Memory B cell (primary cell): Measurements from ENCODE around the gene MYO1H.
"Not testable (repeated sequence)": the region's sequence is repeated elsewhere in the genome, so short reads cannot be mapped to it uniquely, and the experiment has no call there.

Experiments used
- ATAC-seq: fragments of 150-1000 bp; cut with Tn5 transposase; 2 replicates; pipeline ENCODE4 v1.10.0; 2021; ENCODE audit warnings: low read depth, mild to moderate bottlenecking, moderate library complexity
- DNase-seq, 2 donors: peaks; one replicate each; pipeline ENCODE4 v3.0.0; 2022; ENCODE audit warnings: low spot score in 2 of 2
- H3K27ac Mint-ChIP-seq: one replicate; pipeline ENCODE4 v1.8.0; 2022; ENCODE audit warnings: mild to moderate bottlenecking, moderate library complexity, mixed read lengths
- H3K27me3 Mint-ChIP-seq: one replicate; pipeline ENCODE4 v1.8.0; 2022; ENCODE audit warnings: mixed read lengths
- H3K36me3 Mint-ChIP-seq: one replicate; pipeline ENCODE4 v1.8.0; 2022; ENCODE audit warnings: mild to moderate bottlenecking, mixed read lengths
- H3K4me1 Mint-ChIP-seq: one replicate; pipeline ENCODE4 v1.8.0; 2022; ENCODE audit warnings: mixed read lengths
- H3K4me3 Mint-ChIP-seq: one replicate; pipeline ENCODE4 v1.8.0; 2022; ENCODE audit warnings: mild to moderate bottlenecking, moderate library complexity, mixed read lengths
- H3K9me3 Mint-ChIP-seq: one replicate; pipeline ENCODE4 v1.8.0; 2022; ENCODE audit warnings: mixed read lengths

The MYO1H gene

GRCh38 chr12:109369831-109370230, 22.1 kb downstream of the MYO1H start:
- H3K27me3 Mint-ChIP-seq: peaks cover 9% of the 10 kb centered on the region
- peaks cover 4% of the 10 kb centered on the region for H3K9me3 Mint-ChIP-seq
- DNase-seq: no peak

GRCh38 chr12:109377139-109377685, 29.5 kb downstream of the MYO1H start:
- Mint-ChIP-seq H3K9me3 (no peaks in the 10 kb centered on the region), H3K27ac (no peak overlapping the region), H3K27me3 (peaks cover 19% of the 10 kb centered on the region)

More at GRCh38 chr12:109369831-109370230, 22.1 kb downstream of the MYO1H start:
- ATAC-seq: no peak
- no peaks in the 10 kb centered on the region for H3K36me3 Mint-ChIP-seq
- no peaks in the 10 kb centered on the region for H3K4me1 Mint-ChIP-seq
- no peak overlapping the region for H3K27ac Mint-ChIP-seq
- H3K4me3 Mint-ChIP-seq: no peak overlapping the region

GRCh38 chr12:109378569-109378968, 30.9 kb downstream of the MYO1H start:
- Mint-ChIP-seq H3K4me1 (no peaks in the 10 kb centered on the region), H3K4me3 (no peak overlapping the region), H3K27ac (no peak overlapping the region), H3K9me3 (peaks cover 4% of the 10 kb centered on the region), H3K27me3 (peaks cover 21% of the 10 kb centered on the region), H3K36me3 (no peaks in the 10 kb centered on the region)
- DNase-seq: no peak
- no peak for ATAC-seq

More at GRCh38 chr12:109377139-109377685, 29.5 kb downstream of the MYO1H start:
- DNase-seq: no peak
- no peak for ATAC-seq
- Mint-ChIP-seq H3K36me3 (no peaks in the 10 kb centered on the region), H3K4me1 (no peaks in the 10 kb centered on the region), H3K4me3 (no peak overlapping the region)

DNA sequence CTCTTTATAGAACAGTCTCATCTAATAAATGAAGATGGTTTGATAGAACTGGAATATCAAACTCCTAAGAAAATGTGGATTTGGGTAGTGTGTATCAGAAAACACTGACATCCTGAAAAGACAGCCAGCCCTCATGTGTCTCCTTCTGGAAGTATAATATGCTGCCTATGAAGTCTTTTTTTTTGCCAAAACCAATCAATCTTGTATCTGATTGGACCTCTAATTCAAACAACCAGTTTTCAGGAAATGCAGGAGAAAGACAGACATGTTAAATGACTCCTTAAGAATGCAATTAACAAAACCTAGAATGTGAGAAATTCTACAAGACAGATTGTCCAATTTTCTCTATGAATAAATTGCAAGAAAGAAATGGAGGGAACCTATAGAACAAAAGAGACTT, 34.3 kb downstream of the MYO1H start:
- H3K27me3 Mint-ChIP-seq: peaks cover 19% of the 10 kb centered on the region
- H3K4me1 Mint-ChIP-seq: no peaks in the 10 kb centered on the region
- H3K9me3 Mint-ChIP-seq: peaks cover 4% of the 10 kb centered on the region
- H3K36me3 Mint-ChIP-seq: no peaks in the 10 kb centered on the region
- no peak overlapping the region for H3K4me3 Mint-ChIP-seq
- DNase-seq (no peak), ATAC-seq (no peak)
- H3K27ac Mint-ChIP-seq: no peak overlapping the region

DNA sequence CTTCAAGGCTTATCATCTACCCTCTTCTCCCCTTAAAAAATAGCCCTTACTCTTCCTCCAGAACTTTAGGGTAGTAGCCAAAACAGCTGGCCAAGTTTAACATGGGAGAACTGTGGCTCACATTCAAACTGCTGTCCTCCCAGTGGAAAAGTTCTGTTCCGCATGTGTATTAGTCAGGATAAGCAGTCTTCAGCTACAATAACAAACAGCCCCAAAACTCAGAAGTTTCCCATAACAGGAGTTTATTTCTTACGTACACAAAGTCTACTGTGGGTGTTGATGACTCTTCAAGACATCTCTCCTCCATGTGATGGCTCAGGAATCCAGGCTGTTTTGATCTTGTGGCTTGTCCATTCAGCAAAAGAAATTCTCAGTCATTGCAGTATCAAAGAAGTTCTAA, 35.5 kb downstream of the MYO1H start:
- Mint-ChIP-seq H3K9me3 (peaks cover 4% of the 10 kb centered on the region), H3K27ac (no peak overlapping the region), H3K4me3 (no peak overlapping the region), H3K4me1 (no peaks in the 10 kb centered on the region), H3K27me3 (peaks cover 19% of the 10 kb centered on the region), H3K36me3 (no peaks in the 10 kb centered on the region)
- DNase-seq: no peak
- ATAC-seq: no peak

- no peak for ATAC-seq
- no peaks in the 10 kb centered on the region for H3K4me1 Mint-ChIP-seq
- H3K9me3 Mint-ChIP-seq: peaks cover 4% of the 10 kb centered on the region
- DNase-seq: no peak
- H3K27me3 Mint-ChIP-seq: peaks cover 13% of the 10 kb centered on the region
- no peak overlapping the region for H3K4me3 Mint-ChIP-seq
- H3K27ac Mint-ChIP-seq: no peak overlapping the region
- no peaks in the 10 kb centered on the region for H3K36me3 Mint-ChIP-seq
Measured at GRCh38 chr12:109385339-109386058, 37.8 kb downstream of the MYO1H start.

DNA sequence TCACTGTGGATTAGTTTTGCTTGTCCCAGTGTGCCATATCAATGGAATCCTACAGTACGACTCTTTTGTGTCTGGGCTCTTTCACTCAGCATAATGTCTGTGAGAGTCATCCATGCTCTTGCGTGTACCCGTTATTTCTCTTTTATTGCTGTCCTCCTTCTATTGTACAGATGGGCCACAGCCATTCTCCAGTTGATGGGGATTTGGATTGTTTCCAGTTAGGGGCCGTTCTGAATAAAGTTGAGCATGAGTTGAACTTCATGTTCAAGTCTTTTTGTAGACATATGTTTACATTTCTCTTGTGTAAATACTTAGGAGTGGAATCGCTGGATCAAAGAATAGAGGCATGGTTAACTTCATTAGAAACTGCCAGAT, 38.3 kb downstream of the MYO1H start:
- ATAC-seq (no peak), DNase-seq (no peak)
- peaks cover 12% of the 10 kb centered on the region for H3K27me3 Mint-ChIP-seq
- H3K4me1 Mint-ChIP-seq: no peaks in the 10 kb centered on the region
- no peaks in the 10 kb centered on the region for H3K36me3 Mint-ChIP-seq
- no peak overlapping the region for H3K27ac Mint-ChIP-seq
- peaks cover 4% of the 10 kb centered on the region for H3K9me3 Mint-ChIP-seq
- no peak overlapping the region for H3K4me3 Mint-ChIP-seq

DNA sequence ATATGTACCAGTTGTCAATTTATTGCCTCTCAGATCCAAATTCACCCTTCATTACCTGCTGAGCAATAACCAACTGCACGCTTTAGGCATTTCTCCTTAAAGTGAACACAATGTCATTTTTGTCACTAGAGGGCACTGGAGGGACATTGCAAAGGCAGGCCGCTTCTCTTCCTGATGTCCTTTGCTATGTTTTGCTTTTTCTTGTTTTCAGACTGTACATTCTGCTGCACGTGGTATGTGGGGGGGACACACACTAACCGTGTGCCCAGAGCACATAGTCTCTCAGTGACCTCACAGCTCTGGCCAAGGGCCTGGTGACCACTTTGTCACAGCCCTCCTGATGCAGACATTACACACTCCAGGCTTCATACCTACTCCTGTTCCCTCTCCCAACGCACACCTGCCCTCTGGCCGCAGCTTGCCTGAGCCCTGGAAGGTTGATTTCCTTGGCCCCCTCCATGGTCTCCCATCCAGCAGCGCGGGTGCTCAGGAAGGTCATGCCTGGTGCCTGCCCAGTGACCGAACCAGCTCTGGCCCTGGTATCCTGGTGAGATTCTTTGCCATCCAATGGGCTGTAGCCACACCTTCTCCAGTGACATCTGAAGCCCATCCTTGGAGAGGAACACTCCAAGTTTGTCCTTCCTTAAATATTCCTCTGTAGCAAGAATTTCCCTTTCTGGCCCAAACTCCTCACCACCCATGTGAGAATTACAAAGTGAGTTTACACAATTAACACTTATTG, 39.9 kb downstream of the MYO1H start:
- H3K9me3 Mint-ChIP-seq: peaks cover 4% of the 10 kb centered on the region
- no peaks in the 10 kb centered on the region for H3K36me3 Mint-ChIP-seq
- ATAC-seq (no peak), DNase-seq (no peak)
- peaks cover 15% of the 10 kb centered on the region for H3K27me3 Mint-ChIP-seq
- H3K27ac Mint-ChIP-seq: no peak overlapping the region
- H3K4me3 Mint-ChIP-seq: no peak overlapping the region
- H3K4me1 Mint-ChIP-seq: no peaks in the 10 kb centered on the region

DNA sequence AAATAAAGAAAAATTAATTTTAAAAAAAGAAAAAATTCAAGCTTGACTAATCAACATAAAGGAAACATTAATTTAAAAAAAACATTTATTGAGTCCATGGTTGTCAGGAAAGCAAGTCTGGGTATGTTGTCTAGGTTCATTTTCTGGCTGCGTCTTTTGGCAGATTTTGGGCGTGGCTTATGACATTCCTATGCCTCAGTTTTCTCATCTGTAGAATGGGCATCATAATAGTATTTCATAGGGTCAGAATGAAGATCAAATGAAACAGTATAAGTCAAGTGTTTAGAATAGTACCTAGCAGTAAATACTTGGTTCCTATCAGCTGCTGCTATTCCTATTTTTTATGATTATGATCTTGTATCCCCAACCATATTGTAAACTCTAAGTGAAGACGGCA, 40.5 kb downstream of the MYO1H start:
- Mint-ChIP-seq H3K9me3 (peaks cover 3% of the 10 kb centered on the region), H3K4me3 (no peak overlapping the region), H3K36me3 (no peaks in the 10 kb centered on the region), H3K27ac (no peak overlapping the region), H3K4me1 (no peaks in the 10 kb centered on the region), H3K27me3 (peaks cover 17% of the 10 kb centered on the region)
- ATAC-seq: no peak
- no peak for DNase-seq

GRCh38 chr12:109389146-109389545, 41.4 kb downstream of the MYO1H start:
- H3K36me3 Mint-ChIP-seq: no peaks in the 10 kb centered on the region
- DNase-seq (no peak), ATAC-seq (no peak)
- H3K4me3 Mint-ChIP-seq: no peak overlapping the region
- no peak overlapping the region for H3K27ac Mint-ChIP-seq
- H3K27me3 Mint-ChIP-seq: peaks cover 20% of the 10 kb centered on the region
- H3K9me3 Mint-ChIP-seq: no peaks in the 10 kb centered on the region
- H3K4me1 Mint-ChIP-seq: no peaks in the 10 kb centered on the region

DNA sequence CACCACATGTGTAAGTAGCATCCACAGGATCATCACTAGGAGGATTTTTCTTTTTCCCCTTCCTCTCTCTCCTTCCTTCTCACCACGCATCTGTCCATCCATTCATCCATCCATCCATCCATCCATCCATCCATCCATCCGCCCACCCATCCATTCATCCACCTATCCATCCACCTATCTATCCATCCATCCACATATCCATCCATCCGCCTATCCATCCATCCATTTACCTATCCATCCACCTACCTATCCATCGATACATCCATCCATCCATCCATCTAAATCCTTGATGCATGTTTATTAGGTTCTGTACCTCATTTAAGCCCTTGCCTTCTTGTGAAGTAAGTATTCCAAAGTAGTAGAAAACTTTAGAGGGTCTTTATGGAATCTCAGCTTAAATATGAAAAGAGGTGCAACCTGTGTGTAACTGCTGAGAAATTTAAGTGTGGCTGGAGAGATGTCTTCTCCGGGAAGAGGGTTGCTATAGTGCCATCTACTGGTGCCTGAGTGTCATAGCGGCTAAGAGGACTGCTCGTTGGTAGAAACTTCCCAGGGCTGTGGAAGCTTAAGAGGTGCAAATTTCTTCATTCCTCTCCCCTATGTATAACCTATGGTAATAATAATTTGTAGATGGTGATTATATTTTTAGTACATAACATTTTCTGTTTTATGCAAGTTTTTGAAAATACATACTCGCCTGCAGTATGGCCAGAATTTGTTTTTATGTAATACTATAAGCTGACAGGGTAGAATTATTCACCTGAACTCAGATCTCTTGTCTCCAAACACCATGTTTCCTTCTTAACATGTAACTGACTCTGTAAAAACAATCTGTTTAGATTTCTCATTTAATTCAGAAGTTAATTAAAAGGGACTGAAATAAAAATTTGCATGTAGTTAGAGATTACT, 46.0 kb downstream of the MYO1H start:
- peak; percentile 26 for ATAC-seq
- Mint-ChIP-seq H3K4me1 (no peaks in the 10 kb centered on the region), H3K27me3 (peaks cover 15% of the 10 kb centered on the region), H3K36me3 (no peaks in the 10 kb centered on the region), H3K27ac (no peak overlapping the region), H3K9me3 (no peaks in the 10 kb centered on the region), H3K4me3 (no peak overlapping the region)
- DNase-seq: peak; percentile 29 to 42

- H3K36me3 Mint-ChIP-seq: no peaks in the 10 kb centered on the region
- H3K9me3 Mint-ChIP-seq: no peaks in the 10 kb centered on the region
- no peak for ATAC-seq
- no peak overlapping the region for H3K4me3 Mint-ChIP-seq
- no peak for DNase-seq
- H3K4me1 Mint-ChIP-seq: no peaks in the 10 kb centered on the region
- H3K27ac Mint-ChIP-seq: no peak overlapping the region
- H3K27me3 Mint-ChIP-seq: peaks cover 19% of the 10 kb centered on the region
Measured at GRCh38 chr12:109394891-109395290, 47.2 kb downstream of the MYO1H start.

GRCh38 chr12:109404841-109405240, 57.1 kb downstream of the MYO1H start:
- not testable (repeated sequence) for H3K4me3 Mint-ChIP-seq, H3K36me3 Mint-ChIP-seq, H3K9me3 Mint-ChIP-seq, H3K4me1 Mint-ChIP-seq, DNase-seq, H3K27ac Mint-ChIP-seq, ATAC-seq
- H3K27me3 Mint-ChIP-seq: peaks cover 18% of the 10 kb centered on the region

DNA sequence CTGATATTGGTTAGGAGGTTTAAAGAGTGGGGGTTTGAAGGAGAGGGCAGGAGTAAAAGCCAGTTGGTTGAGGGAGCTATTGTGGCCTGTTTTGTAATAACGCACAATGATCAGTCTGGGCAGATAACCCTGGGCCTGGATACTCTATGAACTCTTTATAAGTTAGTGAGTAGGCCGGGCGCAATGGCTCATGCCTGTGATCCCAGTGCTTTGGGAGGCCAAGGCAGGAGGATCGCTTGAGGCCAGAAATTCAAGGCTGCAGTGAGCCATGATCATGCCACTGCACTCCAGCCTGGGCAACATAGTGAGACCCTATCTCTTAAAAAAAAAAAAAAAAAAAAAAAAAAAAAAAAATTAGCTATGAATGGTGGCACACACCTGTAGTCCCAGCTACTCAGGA, 58.4 kb downstream of the MYO1H start:
- H3K9me3 Mint-ChIP-seq, ATAC-seq, H3K4me1 Mint-ChIP-seq, H3K36me3 Mint-ChIP-seq, H3K4me3 Mint-ChIP-seq, DNase-seq, H3K27ac Mint-ChIP-seq: not testable (repeated sequence)
- peaks cover 14% of the 10 kb centered on the region for H3K27me3 Mint-ChIP-seq
